WTC11 (cell line): Measurements from ENCODE around the gene USP34. TPM values are rescaled to one million over a fixed set of nuclear protein-coding genes. Genes with fewer than 3 reads are reported as not detected.

Experiments
- ATAC-seq: fragments of 200-7000 bp; cut with Tn5 transposase; 2 replicates; pipeline ENCODE4 v1.10.0; 2021; ENCODE audit warnings: mild to moderate bottlenecking, moderate library complexity
- CTCF ChIA-PET: fragments of 300-600 bp; sonication (Branson Sonifier 250); formaldehyde crosslinking; loops from one replicate; lab custom pipeline; 2021; ENCODE audit warnings: antibody characterized with exemption; lab: Charles Lee
- POLR2A ChIA-PET: fragments of 350-600 bp; sonication (Branson Sonifier 250); formaldehyde crosslinking; loops from one replicate; lab custom pipeline; 2021; ENCODE audit warnings: antibody characterized with exemption; lab: Charles Lee
- DNase-seq: peaks from one replicate; pipeline ENCODE4 v3.0.0; 2021; ENCODE audit warnings: low spot score
- H3K27ac Mint-ChIP-seq: 2 replicates; pipeline ENCODE4 v1.8.0; 2021; ENCODE audit warnings: mixed read lengths
- H3K27me3 Mint-ChIP-seq: 2 replicates; pipeline ENCODE4 v1.8.0; 2021; ENCODE audit warnings: low read depth, mild to moderate bottlenecking, moderate library complexity, mixed read lengths
- H3K36me3 Mint-ChIP-seq: 2 replicates; pipeline ENCODE4 v1.8.0; 2021; ENCODE audit warnings: mixed read lengths
- H3K4me1 Mint-ChIP-seq: 2 replicates; pipeline ENCODE4 v1.8.0; 2022; ENCODE audit warnings: mixed read lengths
- H3K4me3 Mint-ChIP-seq: 2 replicates; pipeline ENCODE4 v1.8.0; 2021; ENCODE audit warnings: mild to moderate bottlenecking, moderate library complexity, mixed read lengths
- H3K9me3 Mint-ChIP-seq: 2 replicates; pipeline ENCODE4 v1.8.0; 2021; ENCODE audit warnings: mixed read lengths
- CREB1 ChIP-seq: sonication (generic); formaldehyde crosslinking; IDR thresholded peaks from 2 replicates; pipeline ENCODE4 v1.8.0; 2023; ENCODE audit warnings: mild to moderate bottlenecking, missing genetic modification reagents
- CTCF ChIP-seq: fragments of 200-600 bp; IDR thresholded peaks from 2 replicates; pipeline ENCODE4 v1.8.0; 2022; ENCODE audit warnings: antibody characterized with exemption
- E2F5 ChIP-seq: sonication (generic); formaldehyde crosslinking; IDR thresholded peaks from 2 replicates; pipeline ENCODE4 v1.8.1; 2022; ENCODE audit warnings: mild to moderate bottlenecking, moderate library complexity, missing genetic modification reagents
- ETV6 ChIP-seq: sonication (generic); formaldehyde crosslinking; IDR thresholded peaks from 2 replicates; pipeline ENCODE4 v1.8.1; 2022; ENCODE audit warnings: mild to moderate bottlenecking, missing genetic modification reagents
- FOXK1 ChIP-seq: sonication (generic); formaldehyde crosslinking; IDR thresholded peaks from 2 replicates; pipeline ENCODE4 v1.8.0; 2022; ENCODE audit warnings: mild to moderate bottlenecking, moderate library complexity, missing genetic modification reagents
- GABPB1 ChIP-seq: sonication (generic); formaldehyde crosslinking; IDR thresholded peaks from 2 replicates; pipeline ENCODE4 v1.8.1; 2023; ENCODE audit warnings: mild to moderate bottlenecking, missing genetic modification reagents
- MXD4 ChIP-seq: fragments of 250-450 bp; sonication (Bioruptor Pico); IDR thresholded peaks from 2 replicates; pipeline ENCODE4 v1.8.0; 2021; ENCODE audit warnings: mild to moderate bottlenecking, moderate library complexity, borderline replicate concordance
- NFATC4 ChIP-seq: fragments of 250-450 bp; sonication (Bioruptor Pico); IDR thresholded peaks from 2 replicates; pipeline ENCODE4 v1.9.0; 2021; ENCODE audit warnings: mild to moderate bottlenecking
- NFE2L1 ChIP-seq: sonication (generic); formaldehyde crosslinking; IDR thresholded peaks from 2 replicates; pipeline ENCODE4 v1.8.1; 2023; ENCODE audit warnings: missing genetic modification reagents
- TEAD1 ChIP-seq: sonication (generic); formaldehyde crosslinking; IDR thresholded peaks from 2 replicates; pipeline ENCODE4 v1.8.0; 2022; ENCODE audit warnings: mild to moderate bottlenecking, missing genetic modification reagents
- TP53 ChIP-seq: sonication (generic); formaldehyde crosslinking; IDR thresholded peaks from 2 replicates; pipeline ENCODE4 v1.8.1; 2023; ENCODE audit warnings: mild to moderate bottlenecking, missing genetic modification reagents
- ZBTB21 ChIP-seq: sonication (generic); formaldehyde crosslinking; IDR thresholded peaks from 2 replicates; pipeline ENCODE4 v1.8.1; 2023; ENCODE audit warnings: mild to moderate bottlenecking, missing genetic modification reagents, borderline replicate concordance
- ZNF317 ChIP-seq: sonication (generic); formaldehyde crosslinking; IDR thresholded peaks from 2 replicates; pipeline ENCODE4 v1.8.1; 2023; ENCODE audit warnings: low read depth, mild to moderate bottlenecking, moderate library complexity, missing genetic modification reagents, borderline replicate concordance
- total RNA-seq: library from RNA; stranded (reverse); gene quantifications from 3 replicates; pipeline ENCODE4 v1.2.3, GENCODE V29; 2021
- TF ChIP-seq, protein P1 (sequence below): sonication (generic); formaldehyde crosslinking; IDR thresholded peaks from 2 replicates; pipeline ENCODE4 v1.8.1; 2022; ENCODE audit warnings: low read depth, missing genetic modification reagents, borderline replicate concordance
- TF ChIP-seq, protein P2 (sequence below): fragments of 250-450 bp; sonication (Bioruptor Pico); IDR thresholded peaks from 2 replicates; pipeline ENCODE4 v1.9.0; 2021; ENCODE audit warnings: mild to moderate bottlenecking, borderline replicate concordance
- TF ChIP-seq, protein P3 (sequence below): sonication (generic); formaldehyde crosslinking; IDR thresholded peaks from 2 replicates; pipeline ENCODE4 v1.8.1; 2022; ENCODE audit warnings: mild to moderate bottlenecking, missing genetic modification reagents, moderate library complexity, borderline replicate concordance
- TF ChIP-seq, protein P4 (sequence below): sonication (generic); formaldehyde crosslinking; IDR thresholded peaks from 2 replicates; pipeline ENCODE4 v1.8.0; 2023; ENCODE audit warnings: mild to moderate bottlenecking, missing genetic modification reagents

Gene USP34
- total RNA-seq, 1 experiment from 2014 or later: 92.3 TPM

- peaks cover 58% of the 10 kb centered on the region for H3K4me1 Mint-ChIP-seq
- CTCF ChIA-PET: interaction anchor here (5.8 kb wide), 1 partner anchor 12 kb away, joined by 26 read pairs; no protein-coding TSS in a partner anchor
- peak overlapping the region; percentile 52 for H3K27ac Mint-ChIP-seq
- H3K36me3 Mint-ChIP-seq: peaks cover 11% of the 10 kb centered on the region; the same call in 1 of the 2 replicates
- no peak for TF ChIP-seq CTCF
- no peak for TF ChIP-seq TEAD1 (CRISPR knock-in tag)
- TF ChIP-seq, protein P1, sequence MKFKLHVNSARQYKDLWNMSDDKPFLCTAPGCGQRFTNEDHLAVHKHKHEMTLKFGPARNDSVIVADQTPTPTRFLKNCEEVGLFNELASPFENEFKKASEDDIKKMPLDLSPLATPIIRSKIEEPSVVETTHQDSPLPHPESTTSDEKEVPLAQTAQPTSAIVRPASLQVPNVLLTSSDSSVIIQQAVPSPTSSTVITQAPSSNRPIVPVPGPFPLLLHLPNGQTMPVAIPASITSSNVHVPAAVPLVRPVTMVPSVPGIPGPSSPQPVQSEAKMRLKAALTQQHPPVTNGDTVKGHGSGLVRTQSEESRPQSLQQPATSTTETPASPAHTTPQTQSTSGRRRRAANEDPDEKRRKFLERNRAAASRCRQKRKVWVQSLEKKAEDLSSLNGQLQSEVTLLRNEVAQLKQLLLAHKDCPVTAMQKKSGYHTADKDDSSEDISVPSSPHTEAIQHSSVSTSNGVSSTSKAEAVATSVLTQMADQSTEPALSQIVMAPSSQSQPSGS (CRISPR knock-in tag): no peak
- TF ChIP-seq, protein P2, sequence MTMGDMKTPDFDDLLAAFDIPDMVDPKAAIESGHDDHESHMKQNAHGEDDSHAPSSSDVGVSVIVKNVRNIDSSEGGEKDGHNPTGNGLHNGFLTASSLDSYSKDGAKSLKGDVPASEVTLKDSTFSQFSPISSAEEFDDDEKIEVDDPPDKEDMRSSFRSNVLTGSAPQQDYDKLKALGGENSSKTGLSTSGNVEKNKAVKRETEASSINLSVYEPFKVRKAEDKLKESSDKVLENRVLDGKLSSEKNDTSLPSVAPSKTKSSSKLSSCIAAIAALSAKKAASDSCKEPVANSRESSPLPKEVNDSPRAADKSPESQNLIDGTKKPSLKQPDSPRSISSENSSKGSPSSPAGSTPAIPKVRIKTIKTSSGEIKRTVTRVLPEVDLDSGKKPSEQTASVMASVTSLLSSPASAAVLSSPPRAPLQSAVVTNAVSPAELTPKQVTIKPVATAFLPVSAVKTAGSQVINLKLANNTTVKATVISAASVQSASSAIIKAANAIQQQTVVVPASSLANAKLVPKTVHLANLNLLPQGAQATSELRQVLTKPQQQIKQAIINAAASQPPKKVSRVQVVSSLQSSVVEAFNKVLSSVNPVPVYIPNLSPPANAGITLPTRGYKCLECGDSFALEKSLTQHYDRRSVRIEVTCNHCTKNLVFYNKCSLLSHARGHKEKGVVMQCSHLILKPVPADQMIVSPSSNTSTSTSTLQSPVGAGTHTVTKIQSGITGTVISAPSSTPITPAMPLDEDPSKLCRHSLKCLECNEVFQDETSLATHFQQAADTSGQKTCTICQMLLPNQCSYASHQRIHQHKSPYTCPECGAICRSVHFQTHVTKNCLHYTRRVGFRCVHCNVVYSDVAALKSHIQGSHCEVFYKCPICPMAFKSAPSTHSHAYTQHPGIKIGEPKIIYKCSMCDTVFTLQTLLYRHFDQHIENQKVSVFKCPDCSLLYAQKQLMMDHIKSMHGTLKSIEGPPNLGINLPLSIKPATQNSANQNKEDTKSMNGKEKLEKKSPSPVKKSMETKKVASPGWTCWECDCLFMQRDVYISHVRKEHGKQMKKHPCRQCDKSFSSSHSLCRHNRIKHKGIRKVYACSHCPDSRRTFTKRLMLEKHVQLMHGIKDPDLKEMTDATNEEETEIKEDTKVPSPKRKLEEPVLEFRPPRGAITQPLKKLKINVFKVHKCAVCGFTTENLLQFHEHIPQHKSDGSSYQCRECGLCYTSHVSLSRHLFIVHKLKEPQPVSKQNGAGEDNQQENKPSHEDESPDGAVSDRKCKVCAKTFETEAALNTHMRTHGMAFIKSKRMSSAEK (CRISPR knock-in tag): no peak
- no peak for TF ChIP-seq NFATC4 (CRISPR knock-in tag)
- no peak for TF ChIP-seq ETV6 (CRISPR knock-in tag)
- TF ChIP-seq GABPB1: no peak
- TF ChIP-seq, protein P3, sequence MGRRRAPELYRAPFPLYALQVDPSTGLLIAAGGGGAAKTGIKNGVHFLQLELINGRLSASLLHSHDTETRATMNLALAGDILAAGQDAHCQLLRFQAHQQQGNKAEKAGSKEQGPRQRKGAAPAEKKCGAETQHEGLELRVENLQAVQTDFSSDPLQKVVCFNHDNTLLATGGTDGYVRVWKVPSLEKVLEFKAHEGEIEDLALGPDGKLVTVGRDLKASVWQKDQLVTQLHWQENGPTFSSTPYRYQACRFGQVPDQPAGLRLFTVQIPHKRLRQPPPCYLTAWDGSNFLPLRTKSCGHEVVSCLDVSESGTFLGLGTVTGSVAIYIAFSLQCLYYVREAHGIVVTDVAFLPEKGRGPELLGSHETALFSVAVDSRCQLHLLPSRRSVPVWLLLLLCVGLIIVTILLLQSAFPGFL (CRISPR knock-in tag): no peak
- TF ChIP-seq TP53: no peak
- TF ChIP-seq ZBTB21 (CRISPR knock-in tag): no peak
- no peak for TF ChIP-seq ZNF317
- TF ChIP-seq, protein P4, sequence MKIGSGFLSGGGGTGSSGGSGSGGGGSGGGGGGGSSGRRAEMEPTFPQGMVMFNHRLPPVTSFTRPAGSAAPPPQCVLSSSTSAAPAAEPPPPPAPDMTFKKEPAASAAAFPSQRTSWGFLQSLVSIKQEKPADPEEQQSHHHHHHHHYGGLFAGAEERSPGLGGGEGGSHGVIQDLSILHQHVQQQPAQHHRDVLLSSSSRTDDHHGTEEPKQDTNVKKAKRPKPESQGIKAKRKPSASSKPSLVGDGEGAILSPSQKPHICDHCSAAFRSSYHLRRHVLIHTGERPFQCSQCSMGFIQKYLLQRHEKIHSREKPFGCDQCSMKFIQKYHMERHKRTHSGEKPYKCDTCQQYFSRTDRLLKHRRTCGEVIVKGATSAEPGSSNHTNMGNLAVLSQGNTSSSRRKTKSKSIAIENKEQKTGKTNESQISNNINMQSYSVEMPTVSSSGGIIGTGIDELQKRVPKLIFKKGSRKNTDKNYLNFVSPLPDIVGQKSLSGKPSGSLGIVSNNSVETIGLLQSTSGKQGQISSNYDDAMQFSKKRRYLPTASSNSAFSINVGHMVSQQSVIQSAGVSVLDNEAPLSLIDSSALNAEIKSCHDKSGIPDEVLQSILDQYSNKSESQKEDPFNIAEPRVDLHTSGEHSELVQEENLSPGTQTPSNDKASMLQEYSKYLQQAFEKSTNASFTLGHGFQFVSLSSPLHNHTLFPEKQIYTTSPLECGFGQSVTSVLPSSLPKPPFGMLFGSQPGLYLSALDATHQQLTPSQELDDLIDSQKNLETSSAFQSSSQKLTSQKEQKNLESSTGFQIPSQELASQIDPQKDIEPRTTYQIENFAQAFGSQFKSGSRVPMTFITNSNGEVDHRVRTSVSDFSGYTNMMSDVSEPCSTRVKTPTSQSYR (CRISPR knock-in tag): no peak
- TF ChIP-seq MXD4: no peak
- TF ChIP-seq E2F5: no peak
- no peak for TF ChIP-seq FOXK1 (CRISPR knock-in tag)
- TF ChIP-seq NFE2L1 (CRISPR knock-in tag): no peak
- no peak for TF ChIP-seq CREB1 (CRISPR knock-in tag)
- TF ChIP-seq, all 79 proteins: peak for 0
- POLR2A ChIA-PET: interaction anchor here (1.3 kb wide), 1 partner anchor 8 kb away, joined by 3 read pairs; no protein-coding TSS in a partner anchor
- Mint-ChIP-seq H3K9me3 (peaks cover 10% of the 10 kb centered on the region), H3K27me3 (no peaks in the 10 kb centered on the region), H3K4me3 (no peak overlapping the region)
- ATAC-seq (no peak), DNase-seq (no peak)
These were observed 32.2 kb downstream of the USP34 start for GRCh38 chr2:61438670-61439069.
